ENCODE data around the gene CIAO1. TPM values are rescaled to one million over a fixed set of nuclear protein-coding genes. Genes with fewer than 3 reads are reported as not detected.

Gene CIAO1
- total and polyA plus RNA-seq, 2 of the 8 experiments (the other 6 are each of a cell fraction or from before 2014, with no cell fraction given), result 63.7 to 99.2 TPM

GRCh38 chr2:96291751-96292150, 25.7 kb downstream of the CIAO1 start:
- Histone ChIP-seq H4K20me1 (replicated peaks in 1 of 2; ENCODE audit: control insufficient read depth in 1 of 2, insufficient read depth in 2 of 2, low read length in 2 of 2) (peaks cover 5 to 8% of the 10 kb centered on the region in 2 experiments), H2BK5ac (ENCODE audit: low read depth, low read length) (no peak overlapping the region), H3K4me1 (replicated peaks in 1 of 4; ENCODE audit: control insufficient read depth in 3 of 4, insufficient read depth in 4 of 4, low read length in 3 of 4) (no peaks in the 10 kb centered on the region), H3K4me3 (ENCODE audit: extremely low read depth in 1 of 4, insufficient read depth in 2 of 4, low read depth in 3 of 4, low read length in 4 of 4) (no peak overlapping the region), H3K4ac (replicated peaks; ENCODE audit: insufficient read length, low read depth, low read length) (no peak overlapping the region), H3K23ac (ENCODE audit: insufficient read length) (no peak overlapping the region), H2AK5ac (ENCODE audit: low read depth, low read length) (no peak overlapping the region), H3K56ac (replicated peaks; ENCODE audit: insufficient read length, low read depth, low read length) (no peak overlapping the region), H2BK15ac (ENCODE audit: low read length) (no peak overlapping the region), H3K9ac (replicated peaks in 1 of 4; ENCODE audit: extremely low read depth in 1 of 4, low read depth in 3 of 4, low read length in 3 of 4) (no peak overlapping the region), H4K5ac (ENCODE audit: insufficient read length, low read depth, low read length) (no peak overlapping the region), H3K18ac (ENCODE audit: extremely low read depth, low read length) (no peak overlapping the region), H3K23me2 (ENCODE audit: low read depth, low read length) (no peaks in the 10 kb centered on the region), H4K91ac (replicated peaks; ENCODE audit: insufficient read length, low read length) (no peak overlapping the region), H2BK12ac (ENCODE audit: low read depth, low read length) (no peak overlapping the region), H2BK20ac (ENCODE audit: low read length) (no peak overlapping the region), H3K79me2 (ENCODE audit: control insufficient read depth in 1 of 2, insufficient read depth in 2 of 2, low read length in 2 of 2) (no peaks in the 10 kb centered on the region), H3K9me3 (ENCODE audit: insufficient read depth in 2 of 2, low read depth in 1 of 2, low read length in 1 of 2) (no peaks in the 10 kb centered on the region), H3K36me3 (ENCODE audit: control insufficient read depth in 2 of 4, insufficient read depth in 4 of 4, low read length in 3 of 4) (peaks cover 63 to 98% (median 94%) of the 10 kb centered on the region in 4 experiments), H3K14ac (ENCODE audit: insufficient read length) (no peak overlapping the region), H3K27me3 (replicated peaks in 1 of 4; ENCODE audit: control insufficient read depth in 3 of 4, extremely low read depth in 1 of 4, insufficient read depth in 3 of 4, low read length in 3 of 4) (no peaks in the 10 kb centered on the region), H3K4me2 (ENCODE audit: insufficient read depth in 1 of 2, low read depth in 2 of 2, low read length in 2 of 2) (no peak overlapping the region), H2BK120ac (replicated peaks; ENCODE audit: low read depth, low read length) (no peak overlapping the region), H2AFZ (ENCODE audit: low read length) (no peak overlapping the region), H3K79me1 (ENCODE audit: low read depth, low read length) (no peaks in the 10 kb centered on the region), H3K27ac (ENCODE audit: low read depth, low read length) (no peak overlapping the region), H4K8ac (ENCODE audit: extremely low read depth, insufficient read depth, low read length) (no peak overlapping the region)
- CTCF ChIA-PET (ENCODE audit: partially characterized antibody), result interaction anchor here (1.0 to 1.2 kb wide), 2 partner anchors 18 to 25 kb away, joined by 3 read pairs; no protein-coding TSS in a partner anchor
- POLR2A ChIA-PET (ENCODE audit: partially characterized antibody), result interaction anchor here (1.6 to 5.5 kb wide), 4 partner anchors 10 to 27 kb away, joined by 3 to 42 read pairs (median 16); no protein-coding TSS in a partner anchor
- no peak for DNase-seq (ENCODE audit: low read depth in 1 of 2, low spot score in 2 of 2)
- FAIRE-seq, result no peak
- WGBS, 2 experiments (ENCODE audit: extremely low coverage in 1 of 2, insufficient coverage in 1 of 2, insufficient read length in 1 of 2, insufficient replicate concordance in 2 of 2, low coverage in 1 of 2, low lambda C conversion rate in 2 of 2, missing lambda C conversion rate in 1 of 2), result 90% methylated on average over 5 of the region's 5 CpGs; no CpG with 5 or more reads in 1 of the 2 experiments
- TF ChIP-seq RBBP5 (IDR thresholded peaks at IDR 0.05; ENCODE audit: borderline replicate concordance, low read depth, low read length) (no peak), SIX5 (IDR thresholded peaks at IDR 0.05; ENCODE audit: low read depth, low read length) (no peak), KDM5A (IDR thresholded peaks at IDR 0.05; ENCODE audit: low read length) (no peak), KDM4A (IDR thresholded peaks at IDR 0.05; ENCODE audit: low read depth, low read length, severe bottlenecking) (no peak), POLR2A (IDR thresholded peaks at IDR 0.05; ENCODE audit: control extremely low read depth in 1 of 2, low read depth in 2 of 2, low read length in 2 of 2) (no peak), CREB1 (IDR thresholded peaks at IDR 0.05) (no peak), ZNF274 (IDR thresholded peaks at IDR 0.05; ENCODE audit: borderline replicate concordance, extremely low read depth, low read length) (no peak), SP4 (IDR thresholded peaks at IDR 0.05; ENCODE audit: low read length) (no peak), BCL11A (IDR thresholded peaks at IDR 0.05; ENCODE audit: low read depth in 2 of 2, low read length in 2 of 2) (no peak), PHF8 (conservative IDR thresholded peaks at IDR 0.05; ENCODE audit: low read depth, low read length) (no peak), RNF2 (IDR thresholded peaks at IDR 0.05; ENCODE audit: borderline replicate concordance, low read depth, low read length, missing control alignments, poor library complexity, severe bottlenecking) (no peak), SIN3A (conservative IDR thresholded peaks at IDR 0.05 in 1 of 2, IDR thresholded peaks at IDR 0.05 in 1 of 2; ENCODE audit: low read depth in 1 of 2, low read length in 2 of 2) (no peak), CEBPB (IDR thresholded peaks at IDR 0.05; ENCODE audit: low read depth, low read length) (no peak), ASH2L (IDR thresholded peaks at IDR 0.05; ENCODE audit: low read length) (no peak), MAFK (IDR thresholded peaks at IDR 0.05; ENCODE audit: low read depth, low read length) (no peak), SRF (IDR thresholded peaks at IDR 0.05; ENCODE audit: low read depth, low read length) (no peak)

Measured in H1 (cell line).